WTC11 (cell line): ENCODE data around the gene TIGAR. TPM values are rescaled to one million over a fixed set of nuclear protein-coding genes. Genes with fewer than 3 reads are reported as not detected.
A peak's percentile ranks its signal among the peaks of the same experiment; 100 is the strongest.

Source experiments
- ATAC-seq: fragments of 200-7000 bp; cut with Tn5 transposase; 2 replicates; pipeline ENCODE4 v1.10.0; 2021; ENCODE audit warnings: mild to moderate bottlenecking, moderate library complexity
- CTCF ChIA-PET: fragments of 300-600 bp; sonication (Branson Sonifier 250); formaldehyde crosslinking; loops from one replicate; lab custom pipeline; 2021; ENCODE audit warnings: antibody characterized with exemption; lab: Charles Lee
- POLR2A ChIA-PET: fragments of 350-600 bp; sonication (Branson Sonifier 250); formaldehyde crosslinking; loops from one replicate; lab custom pipeline; 2021; ENCODE audit warnings: antibody characterized with exemption; lab: Charles Lee
- DNase-seq: peaks from one replicate; pipeline ENCODE4 v3.0.0; 2021; ENCODE audit warnings: low spot score
- H3K27ac Mint-ChIP-seq: 2 replicates; pipeline ENCODE4 v1.8.0; 2021; ENCODE audit warnings: mixed read lengths
- H3K27me3 Mint-ChIP-seq: 2 replicates; pipeline ENCODE4 v1.8.0; 2021; ENCODE audit warnings: low read depth, mild to moderate bottlenecking, moderate library complexity, mixed read lengths
- H3K36me3 Mint-ChIP-seq: 2 replicates; pipeline ENCODE4 v1.8.0; 2021; ENCODE audit warnings: mixed read lengths
- H3K4me1 Mint-ChIP-seq: 2 replicates; pipeline ENCODE4 v1.8.0; 2022; ENCODE audit warnings: mixed read lengths
- H3K4me3 Mint-ChIP-seq: 2 replicates; pipeline ENCODE4 v1.8.0; 2021; ENCODE audit warnings: mild to moderate bottlenecking, moderate library complexity, mixed read lengths
- H3K9me3 Mint-ChIP-seq: 2 replicates; pipeline ENCODE4 v1.8.0; 2021; ENCODE audit warnings: mixed read lengths
- ATF1 ChIP-seq: sonication (generic); formaldehyde crosslinking; IDR thresholded peaks from 2 replicates; pipeline ENCODE4 v1.8.1; 2023; ENCODE audit warnings: mild to moderate bottlenecking, moderate library complexity, missing genetic modification reagents
- EMX1 ChIP-seq: fragments of 250-450 bp; sonication (Bioruptor Pico); IDR thresholded peaks from 2 replicates; pipeline ENCODE4 v1.8.0; 2021; ENCODE audit warnings: mild to moderate bottlenecking
- FOXJ3 ChIP-seq: sonication (generic); formaldehyde crosslinking; IDR thresholded peaks from 2 replicates; pipeline ENCODE4 v1.9.0; 2021; ENCODE audit warnings: missing genetic modification reagents, mild to moderate bottlenecking, borderline replicate concordance
- FOXK1 ChIP-seq: sonication (generic); formaldehyde crosslinking; IDR thresholded peaks from 2 replicates; pipeline ENCODE4 v1.8.0; 2022; ENCODE audit warnings: mild to moderate bottlenecking, moderate library complexity, missing genetic modification reagents
- GRHL2 ChIP-seq: fragments of 250-450 bp; sonication (Bioruptor Pico); IDR thresholded peaks from 2 replicates; pipeline ENCODE4 v1.8.0; 2022; ENCODE audit warnings: mild to moderate bottlenecking, moderate library complexity; ENCODE audit not compliant: insufficient replicate concordance, severe bottlenecking
- HMGA2 ChIP-seq: fragments of 250-450 bp; sonication (Bioruptor Pico); IDR thresholded peaks from 2 replicates; pipeline ENCODE4 v1.4.0; 2021; ENCODE audit warnings: mild to moderate bottlenecking, moderate library complexity
- IRF2 ChIP-seq: sonication (generic); formaldehyde crosslinking; IDR thresholded peaks from 2 replicates; pipeline ENCODE4 v1.8.0; 2022; ENCODE audit warnings: low read depth, missing genetic modification reagents, borderline replicate concordance
- JUN ChIP-seq: sonication (generic); formaldehyde crosslinking; IDR thresholded peaks from 2 replicates; pipeline ENCODE4 v1.8.0; 2023; ENCODE audit warnings: mild to moderate bottlenecking, missing genetic modification reagents
- KAT7 ChIP-seq: sonication (generic); formaldehyde crosslinking; IDR thresholded peaks from 2 replicates; pipeline ENCODE4 v1.8.1; 2023; ENCODE audit warnings: missing genetic modification reagents, mild to moderate bottlenecking, borderline replicate concordance
- MXD4 ChIP-seq: fragments of 250-450 bp; sonication (Bioruptor Pico); IDR thresholded peaks from 2 replicates; pipeline ENCODE4 v1.8.0; 2021; ENCODE audit warnings: mild to moderate bottlenecking, moderate library complexity, borderline replicate concordance
- NFE2L1 ChIP-seq: sonication (generic); formaldehyde crosslinking; IDR thresholded peaks from 2 replicates; pipeline ENCODE4 v1.8.1; 2023; ENCODE audit warnings: missing genetic modification reagents
- NR1H2 ChIP-seq: sonication (generic); formaldehyde crosslinking; IDR thresholded peaks from 2 replicates; pipeline ENCODE4 v1.9.0; 2021; ENCODE audit warnings: mild to moderate bottlenecking, moderate library complexity, missing genetic modification reagents
- RELA ChIP-seq: sonication (generic); formaldehyde crosslinking; IDR thresholded peaks from 2 replicates; pipeline ENCODE4 v1.8.1; 2022; ENCODE audit warnings: missing genetic modification reagents, mild to moderate bottlenecking, borderline replicate concordance
- SOX15 ChIP-seq: fragments of 250-450 bp; sonication (Bioruptor Pico); IDR thresholded peaks from 2 replicates; pipeline ENCODE4 v1.9.0; 2021; ENCODE audit warnings: mild to moderate bottlenecking
- SP1 ChIP-seq: sonication (generic); formaldehyde crosslinking; conservative IDR thresholded peaks from 2 replicates; pipeline ENCODE4 v1.8.1; 2022; ENCODE audit warnings: missing genetic modification reagents
- TCF7 ChIP-seq: sonication (generic); formaldehyde crosslinking; IDR thresholded peaks from 2 replicates; pipeline ENCODE4 v1.8.0; 2022; ENCODE audit warnings: mild to moderate bottlenecking, low read depth, missing genetic modification reagents, moderate library complexity
- ZNF317 ChIP-seq: sonication (generic); formaldehyde crosslinking; IDR thresholded peaks from 2 replicates; pipeline ENCODE4 v1.8.1; 2023; ENCODE audit warnings: low read depth, mild to moderate bottlenecking, moderate library complexity, missing genetic modification reagents, borderline replicate concordance
- total RNA-seq: library from RNA; stranded (reverse); gene quantifications from 3 replicates; pipeline ENCODE4 v1.2.3, GENCODE V29; 2021
- TF ChIP-seq, protein P1 (sequence below): sonication (generic); formaldehyde crosslinking; IDR thresholded peaks from 2 replicates; pipeline ENCODE4 v1.8.1; 2023; ENCODE audit warnings: mild to moderate bottlenecking, missing genetic modification reagents, borderline replicate concordance
- TF ChIP-seq, protein P2 (sequence below): fragments of 250-450 bp; sonication (Bioruptor Pico); IDR thresholded peaks from 2 replicates; pipeline ENCODE4 v2.1.2; 2022; ENCODE audit warnings: mild to moderate bottlenecking, moderate library complexity
- TF ChIP-seq, protein P3 (sequence below): sonication (generic); formaldehyde crosslinking; IDR thresholded peaks from 2 replicates; pipeline ENCODE4 v1.8.0; 2022; ENCODE audit warnings: mild to moderate bottlenecking, missing genetic modification reagents
- TF ChIP-seq, protein P4 (sequence below): sonication (generic); formaldehyde crosslinking; IDR thresholded peaks from 2 replicates; pipeline ENCODE4 v1.8.1; 2023; ENCODE audit warnings: mild to moderate bottlenecking, missing genetic modification reagents, moderate library complexity

The TIGAR gene
- total RNA-seq, 1 experiment from 2014 or later, result 26.7 TPM

DNA sequence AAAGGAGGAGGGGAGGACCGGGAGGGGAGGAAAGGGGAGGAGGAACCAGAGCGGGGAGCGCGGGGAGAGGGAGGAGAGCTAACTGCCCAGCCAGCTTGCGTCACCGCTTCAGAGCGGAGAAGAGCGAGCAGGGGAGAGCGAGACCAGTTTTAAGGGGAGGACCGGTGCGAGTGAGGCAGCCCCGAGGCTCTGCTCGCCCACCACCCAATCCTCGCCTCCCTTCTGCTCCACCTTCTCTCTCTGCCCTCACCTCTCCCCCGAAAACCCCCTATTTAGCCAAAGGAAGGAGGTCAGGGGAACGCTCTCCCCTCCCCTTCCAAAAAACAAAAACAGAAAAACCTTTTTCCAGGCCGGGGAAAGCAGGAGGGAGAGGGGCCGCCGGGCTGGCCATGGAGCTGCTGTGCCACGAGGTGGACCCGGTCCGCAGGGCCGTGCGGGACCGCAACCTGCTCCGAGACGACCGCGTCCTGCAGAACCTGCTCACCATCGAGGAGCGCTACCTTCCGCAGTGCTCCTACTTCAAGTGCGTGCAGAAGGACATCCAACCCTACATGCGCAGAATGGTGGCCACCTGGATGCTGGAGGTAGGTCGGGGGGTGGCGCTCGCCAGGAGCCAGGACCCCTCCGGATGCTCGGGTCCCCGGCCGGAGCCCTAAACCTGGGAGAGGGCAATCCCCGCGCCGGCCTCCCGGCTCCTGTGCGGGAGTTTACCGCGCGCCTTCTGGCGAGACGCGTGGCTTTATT, 47.2 kb upstream of the TIGAR start, which contains the start of gene CCND2 (continued):
- TF ChIP-seq, protein P1, sequence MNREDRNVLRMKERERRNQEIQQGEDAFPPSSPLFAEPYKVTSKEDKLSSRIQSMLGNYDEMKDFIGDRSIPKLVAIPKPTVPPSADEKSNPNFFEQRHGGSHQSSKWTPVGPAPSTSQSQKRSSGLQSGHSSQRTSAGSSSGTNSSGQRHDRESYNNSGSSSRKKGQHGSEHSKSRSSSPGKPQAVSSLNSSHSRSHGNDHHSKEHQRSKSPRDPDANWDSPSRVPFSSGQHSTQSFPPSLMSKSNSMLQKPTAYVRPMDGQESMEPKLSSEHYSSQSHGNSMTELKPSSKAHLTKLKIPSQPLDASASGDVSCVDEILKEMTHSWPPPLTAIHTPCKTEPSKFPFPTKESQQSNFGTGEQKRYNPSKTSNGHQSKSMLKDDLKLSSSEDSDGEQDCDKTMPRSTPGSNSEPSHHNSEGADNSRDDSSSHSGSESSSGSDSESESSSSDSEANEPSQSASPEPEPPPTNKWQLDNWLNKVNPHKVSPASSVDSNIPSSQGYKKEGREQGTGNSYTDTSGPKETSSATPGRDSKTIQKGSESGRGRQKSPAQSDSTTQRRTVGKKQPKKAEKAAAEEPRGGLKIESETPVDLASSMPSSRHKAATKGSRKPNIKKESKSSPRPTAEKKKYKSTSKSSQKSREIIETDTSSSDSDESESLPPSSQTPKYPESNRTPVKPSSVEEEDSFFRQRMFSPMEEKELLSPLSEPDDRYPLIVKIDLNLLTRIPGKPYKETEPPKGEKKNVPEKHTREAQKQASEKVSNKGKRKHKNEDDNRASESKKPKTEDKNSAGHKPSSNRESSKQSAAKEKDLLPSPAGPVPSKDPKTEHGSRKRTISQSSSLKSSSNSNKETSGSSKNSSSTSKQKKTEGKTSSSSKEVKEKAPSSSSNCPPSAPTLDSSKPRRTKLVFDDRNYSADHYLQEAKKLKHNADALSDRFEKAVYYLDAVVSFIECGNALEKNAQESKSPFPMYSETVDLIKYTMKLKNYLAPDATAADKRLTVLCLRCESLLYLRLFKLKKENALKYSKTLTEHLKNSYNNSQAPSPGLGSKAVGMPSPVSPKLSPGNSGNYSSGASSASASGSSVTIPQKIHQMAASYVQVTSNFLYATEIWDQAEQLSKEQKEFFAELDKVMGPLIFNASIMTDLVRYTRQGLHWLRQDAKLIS, result 0 out of 2 replicates have a peak, but pooled peaks have one; percentile 49
- TF ChIP-seq ZNF317 (no peak), EMX1 (CRISPR knock-in tag) (no peak), SP1 (CRISPR knock-in tag) (peak; percentile 56), HMGA2 (CRISPR knock-in tag) (no peak), NFE2L1 (CRISPR knock-in tag) (no peak), ATF1 (CRISPR knock-in tag) (no peak), FOXJ3 (CRISPR knock-in tag) (no peak), RELA (CRISPR knock-in tag) (no peak), TCF7 (CRISPR knock-in tag) (no peak), SOX15 (CRISPR knock-in tag) (no peak), FOXK1 (no peak), JUN (CRISPR knock-in tag) (no peak), GRHL2 (no peak), MXD4 (CRISPR knock-in tag) (no peak), IRF2 (CRISPR knock-in tag) (no peak)
- TF ChIP-seq, protein P2, sequence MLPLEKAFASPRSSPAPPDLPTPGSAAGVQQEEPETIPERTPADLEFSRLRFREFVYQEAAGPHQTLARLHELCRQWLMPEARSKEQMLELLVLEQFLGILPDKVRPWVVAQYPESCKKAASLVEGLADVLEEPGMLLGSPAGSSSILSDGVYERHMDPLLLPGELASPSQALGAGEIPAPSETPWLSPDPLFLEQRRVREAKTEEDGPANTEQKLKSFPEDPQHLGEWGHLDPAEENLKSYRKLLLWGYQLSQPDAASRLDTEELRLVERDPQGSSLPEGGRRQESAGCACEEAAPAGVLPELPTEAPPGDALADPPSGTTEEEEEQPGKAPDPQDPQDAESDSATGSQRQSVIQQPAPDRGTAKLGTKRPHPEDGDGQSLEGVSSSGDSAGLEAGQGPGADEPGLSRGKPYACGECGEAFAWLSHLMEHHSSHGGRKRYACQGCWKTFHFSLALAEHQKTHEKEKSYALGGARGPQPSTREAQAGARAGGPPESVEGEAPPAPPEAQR (CRISPR knock-in tag), result no peak

DNA sequence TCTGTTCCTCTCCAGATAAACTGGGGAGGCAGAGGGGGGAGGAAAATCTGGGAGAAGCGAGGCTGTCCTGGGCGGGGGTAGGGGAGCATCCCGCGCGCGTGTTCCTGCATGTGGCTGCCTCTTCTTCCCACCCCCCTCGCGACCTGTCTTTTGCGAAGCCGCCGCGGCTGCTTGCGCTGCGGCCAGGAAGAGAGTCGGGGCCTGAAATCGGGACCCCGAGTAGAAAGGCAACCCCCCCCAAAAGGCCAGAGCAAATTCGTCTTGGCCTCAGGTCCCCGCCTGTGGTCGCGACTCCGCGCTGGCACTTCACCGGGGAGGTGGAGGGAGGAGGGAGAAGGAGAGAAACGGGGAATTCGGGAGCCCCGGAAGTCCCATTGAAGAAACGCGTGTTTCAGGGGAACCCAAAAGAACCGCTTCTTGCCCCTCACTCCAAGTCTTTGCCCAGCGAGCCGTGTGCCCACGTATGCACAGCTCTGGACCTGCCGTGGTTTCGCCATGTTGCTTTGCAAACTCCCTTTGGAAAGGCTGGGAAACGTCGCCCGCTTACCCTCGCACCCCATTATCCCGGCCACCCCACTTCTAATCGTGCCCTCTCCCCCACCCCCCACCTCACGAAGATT, 46.5 kb upstream of the TIGAR start:
- CTCF ChIA-PET, result interaction anchor here (0.6 to 1.5 kb wide), 7 partner anchors 19 to 310 kb away, joined by 3 to 8 read pairs (median 3); no protein-coding TSS in a partner anchor
- POLR2A ChIA-PET, result interaction anchor here (0.8 to 4.3 kb wide), 5 partner anchors 69 to 250 kb away, joined by 3 to 45 read pairs (median 4); no protein-coding TSS in a partner anchor

More for the DNA sequence above, 46.5 kb upstream of the TIGAR start:
- peaks cover 44% of the 10 kb centered on the region for H3K4me1 Mint-ChIP-seq
- DNase-seq, result peak; percentile 40
- H3K4me3 Mint-ChIP-seq, result peak overlapping the region; percentile 91
- peaks cover 8% of the 10 kb centered on the region; the same call in 1 of the 2 replicates for H3K27me3 Mint-ChIP-seq
- TF ChIP-seq, protein P3, sequence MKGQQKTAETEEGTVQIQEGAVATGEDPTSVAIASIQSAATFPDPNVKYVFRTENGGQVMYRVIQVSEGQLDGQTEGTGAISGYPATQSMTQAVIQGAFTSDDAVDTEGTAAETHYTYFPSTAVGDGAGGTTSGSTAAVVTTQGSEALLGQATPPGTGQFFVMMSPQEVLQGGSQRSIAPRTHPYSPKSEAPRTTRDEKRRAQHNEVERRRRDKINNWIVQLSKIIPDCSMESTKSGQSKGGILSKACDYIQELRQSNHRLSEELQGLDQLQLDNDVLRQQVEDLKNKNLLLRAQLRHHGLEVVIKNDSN, result 0 out of 2 replicates have a peak, but pooled peaks have one; percentile 6
- TF ChIP-seq NR1H2 (CRISPR knock-in tag) (no peak), KAT7 (peak; percentile 31; the same call in 1 of the 2 replicates)
- TF ChIP-seq, protein P4, sequence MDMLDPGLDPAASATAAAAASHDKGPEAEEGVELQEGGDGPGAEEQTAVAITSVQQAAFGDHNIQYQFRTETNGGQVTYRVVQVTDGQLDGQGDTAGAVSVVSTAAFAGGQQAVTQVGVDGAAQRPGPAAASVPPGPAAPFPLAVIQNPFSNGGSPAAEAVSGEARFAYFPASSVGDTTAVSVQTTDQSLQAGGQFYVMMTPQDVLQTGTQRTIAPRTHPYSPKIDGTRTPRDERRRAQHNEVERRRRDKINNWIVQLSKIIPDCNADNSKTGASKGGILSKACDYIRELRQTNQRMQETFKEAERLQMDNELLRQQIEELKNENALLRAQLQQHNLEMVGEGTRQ, result 0 out of 2 replicates have a peak, but pooled peaks have one; percentile 6
- H3K36me3 Mint-ChIP-seq, result peaks cover 44% of the 10 kb centered on the region
- H3K9me3 Mint-ChIP-seq, result no peaks in the 10 kb centered on the region
- H3K27ac Mint-ChIP-seq, result peak overlapping the region; percentile 96
- ATAC-seq, result no peak
